Activated CD4-positive, alpha-beta T cell treated with anti-CD3 and anti-CD28 coated beads, Interleukin-2, amount 10 ng/mL, durations not matched to agents 7 days and 5 days (primary cell): ENCODE results near the gene PLEK. TPM values are rescaled to one million over a fixed set of nuclear protein-coding genes. Genes with fewer than 3 reads are reported as not detected.
A peak's percentile ranks its signal among the peaks of the same experiment; 100 is the strongest.

Source experiments
- CTCF ChIA-PET: fragments of 350-600 bp; sonication (Branson Sonifier 250); formaldehyde crosslinking; loops from one replicate; lab custom pipeline; 2021; ENCODE audit warnings: antibody characterized with exemption; lab: Charles Lee
- POLR2A ChIA-PET: fragments of 350-600 bp; sonication (Branson Sonifier 250); formaldehyde crosslinking; loops from one replicate; lab custom pipeline; 2021; ENCODE audit warnings: antibody characterized with exemption; lab: Charles Lee
- DNase-seq: peaks from one replicate; pipeline ENCODE4 v3.0.0-alpha.2; 2020
- H3K27ac Mint-ChIP-seq: one replicate; pipeline ENCODE4 v1.8.0; 2021; ENCODE audit warnings: mild to moderate bottlenecking, moderate library complexity, mixed read lengths
- H3K27me3 Mint-ChIP-seq: one replicate; pipeline ENCODE4 v1.8.0; 2021; ENCODE audit warnings: mixed read lengths
- H3K36me3 Mint-ChIP-seq: one replicate; pipeline ENCODE4 v1.8.0; 2021; ENCODE audit warnings: low read depth, mixed read lengths
- H3K4me1 Mint-ChIP-seq: one replicate; pipeline ENCODE4 v1.8.0; 2021; ENCODE audit warnings: mixed read lengths
- H3K4me3 Mint-ChIP-seq: one replicate; pipeline ENCODE4 v1.8.0; 2021; ENCODE audit warnings: mild to moderate bottlenecking, moderate library complexity, mixed read lengths
- H3K9me3 Mint-ChIP-seq: one replicate; pipeline ENCODE4 v1.8.0; 2021; ENCODE audit warnings: mixed read lengths
- total RNA-seq, 2 experiments: library from RNA; stranded (reverse); gene quantifications; one replicate each; pipeline ENCODE4 v1.2.3, GENCODE V29; 2021

The PLEK gene
- total RNA-seq, 2 experiments from 2014 or later, result 0.40 to 0.60 TPM

DNA sequence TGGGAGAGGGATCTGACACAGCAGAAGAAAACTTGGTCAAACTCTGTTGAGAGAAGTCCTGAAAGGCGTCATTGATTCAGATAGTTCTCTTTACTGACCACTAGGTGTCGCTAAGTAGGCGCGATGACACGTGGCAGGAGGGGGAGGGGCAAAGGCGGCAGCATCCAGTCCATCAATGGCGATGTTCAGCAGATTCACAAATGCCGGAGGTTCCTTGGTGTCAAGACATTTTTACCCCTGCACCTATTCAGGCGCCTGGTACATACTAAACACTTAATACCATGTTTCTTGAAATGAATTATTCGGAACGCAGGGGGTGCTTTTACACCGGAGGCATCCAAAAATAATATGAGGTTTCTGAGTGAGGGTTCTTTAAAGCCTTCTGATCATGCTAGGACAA is 3.0 kb upstream of the PLEK start:
- POLR2A ChIA-PET, result no interaction called here
- CTCF ChIA-PET, result no interaction called here

DNA sequence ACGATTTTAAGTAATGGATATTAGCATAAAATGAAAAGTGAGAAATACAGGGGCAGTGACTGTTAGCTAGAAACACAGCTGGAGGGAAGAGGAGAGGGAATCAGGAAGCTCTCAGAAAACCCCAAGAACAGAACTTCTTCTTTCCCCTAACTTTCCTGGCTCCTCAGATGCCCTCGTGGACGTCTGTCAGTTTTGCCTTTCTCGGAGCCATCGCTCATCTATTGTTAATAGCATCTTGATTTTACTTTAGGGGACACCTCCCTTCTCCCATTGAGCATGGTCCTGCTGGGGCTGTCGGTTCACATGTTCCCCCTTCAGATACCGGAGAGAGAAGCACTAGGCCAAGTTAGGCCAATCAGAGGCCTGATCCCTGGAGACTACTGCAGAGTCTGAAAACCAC is 2.3 kb upstream of the PLEK start:
- Mint-ChIP-seq H3K36me3 (no peaks in the 10 kb centered on the region), H3K27ac (no peak overlapping the region), H3K9me3 (no peaks in the 10 kb centered on the region), H3K27me3 (peaks cover 11% of the 10 kb centered on the region), H3K4me3 (no peak overlapping the region), H3K4me1 (peaks cover 18% of the 10 kb centered on the region)
- CTCF ChIA-PET, result no interaction called here
- POLR2A ChIA-PET, result no interaction called here
- no peak for DNase-seq

More for the DNA sequence above, 3.0 kb upstream of the PLEK start:
- Mint-ChIP-seq H3K9me3 (no peaks in the 10 kb centered on the region), H3K36me3 (no peaks in the 10 kb centered on the region), H3K27me3 (peaks cover 5% of the 10 kb centered on the region), H3K4me1 (peaks cover 18% of the 10 kb centered on the region), H3K4me3 (peak overlapping the region; percentile 11), H3K27ac (no peak overlapping the region)
- DNase-seq, result peak; percentile 83

DNA sequence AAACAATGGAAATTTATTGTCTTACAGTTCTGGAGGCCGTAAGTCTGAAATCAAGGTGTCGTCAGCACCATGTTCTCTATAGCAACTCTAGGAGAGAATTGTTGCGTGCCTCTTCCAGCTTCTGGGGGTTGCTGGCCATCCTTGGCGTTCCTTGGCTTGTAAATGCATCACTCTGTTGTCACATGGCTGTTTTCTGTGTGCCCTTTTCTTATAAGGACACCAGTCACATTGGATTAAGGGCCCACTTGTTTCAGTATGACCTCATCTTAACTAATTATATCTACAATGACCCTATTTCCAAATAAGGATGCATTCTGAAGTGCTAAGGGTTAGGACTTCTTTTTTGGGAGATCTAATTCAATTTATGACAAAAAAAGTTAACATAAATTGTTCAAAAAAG is 1.4 kb upstream of the PLEK start:
- Mint-ChIP-seq H3K27me3 (peaks cover 15% of the 10 kb centered on the region), H3K9me3 (no peaks in the 10 kb centered on the region), H3K4me1 (peaks cover 18% of the 10 kb centered on the region), H3K36me3 (no peaks in the 10 kb centered on the region), H3K27ac (no peak overlapping the region), H3K4me3 (no peak overlapping the region)
- no peak for DNase-seq
- ChIA-PET POLR2A (no interaction called here), CTCF (no interaction called here)

DNA sequence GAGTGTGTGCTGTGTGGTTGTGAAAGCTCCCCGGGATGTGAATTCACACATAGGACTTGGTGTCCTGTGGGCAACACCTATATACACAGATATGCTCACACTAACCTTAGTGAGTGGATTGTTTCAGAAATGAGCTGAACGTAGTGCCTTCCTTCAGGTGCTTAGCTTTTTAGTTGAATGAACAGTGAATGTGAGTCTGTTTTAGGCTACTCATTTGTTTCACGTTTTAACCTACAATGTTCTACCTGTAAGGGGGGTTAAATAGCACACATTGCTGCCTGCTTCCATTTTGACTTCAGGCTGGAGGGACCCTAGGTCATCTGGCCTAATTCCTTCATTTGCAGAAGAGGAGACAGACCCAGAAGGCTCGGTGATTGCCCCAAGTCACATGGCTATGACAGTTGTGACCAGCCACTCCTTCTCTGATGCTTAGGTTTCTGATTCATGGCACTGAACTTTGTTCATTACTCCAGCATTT is 1.0 kb downstream of the PLEK start:
- Mint-ChIP-seq H3K4me3 (no peak overlapping the region), H3K27ac (no peak overlapping the region), H3K36me3 (no peaks in the 10 kb centered on the region), H3K9me3 (no peaks in the 10 kb centered on the region), H3K27me3 (peaks cover 21% of the 10 kb centered on the region), H3K4me1 (peaks cover 19% of the 10 kb centered on the region)
- POLR2A ChIA-PET, result no interaction called here
- DNase-seq, result no peak
- CTCF ChIA-PET, result no interaction called here

DNA sequence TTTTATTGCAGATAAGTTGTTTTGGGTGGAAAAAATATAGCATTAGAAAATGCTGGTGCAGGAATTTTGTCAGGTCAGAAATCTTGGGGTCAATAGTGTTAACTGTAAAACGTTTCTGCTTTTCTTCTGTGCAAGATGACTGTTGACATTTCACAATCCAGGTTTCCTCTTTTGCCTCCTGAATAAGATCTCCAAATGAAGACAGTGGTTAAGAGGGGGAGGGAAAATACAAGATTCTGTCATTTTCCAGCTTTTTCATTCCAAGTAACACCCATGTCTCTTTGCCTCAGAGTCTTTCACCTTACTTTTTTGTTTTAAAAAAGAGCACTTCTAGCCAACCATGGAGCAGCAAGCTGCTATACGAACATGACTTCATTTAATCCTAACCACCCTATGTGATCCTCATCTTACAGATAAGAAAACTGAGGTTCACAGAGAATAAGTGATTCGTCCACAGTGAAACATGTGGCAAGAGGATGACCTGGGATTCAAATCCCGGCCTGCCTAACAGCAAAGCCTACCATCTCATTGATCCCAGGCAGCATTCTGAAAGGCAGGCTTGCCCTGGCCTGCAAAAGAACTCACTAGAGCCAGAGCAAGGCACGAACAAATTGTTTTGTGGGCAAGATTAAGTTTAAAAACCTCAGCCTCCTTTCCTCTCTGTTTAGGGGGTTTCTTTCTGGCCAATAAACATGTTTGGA is 3.0 kb downstream of the PLEK start:
- Mint-ChIP-seq H3K4me3 (no peak overlapping the region), H3K9me3 (no peaks in the 10 kb centered on the region), H3K27me3 (peaks cover 18% of the 10 kb centered on the region), H3K4me1 (peaks cover 19% of the 10 kb centered on the region), H3K27ac (no peak overlapping the region), H3K36me3 (no peaks in the 10 kb centered on the region)
- CTCF ChIA-PET, result no interaction called here
- no peak for DNase-seq
- POLR2A ChIA-PET, result no interaction called here

DNA sequence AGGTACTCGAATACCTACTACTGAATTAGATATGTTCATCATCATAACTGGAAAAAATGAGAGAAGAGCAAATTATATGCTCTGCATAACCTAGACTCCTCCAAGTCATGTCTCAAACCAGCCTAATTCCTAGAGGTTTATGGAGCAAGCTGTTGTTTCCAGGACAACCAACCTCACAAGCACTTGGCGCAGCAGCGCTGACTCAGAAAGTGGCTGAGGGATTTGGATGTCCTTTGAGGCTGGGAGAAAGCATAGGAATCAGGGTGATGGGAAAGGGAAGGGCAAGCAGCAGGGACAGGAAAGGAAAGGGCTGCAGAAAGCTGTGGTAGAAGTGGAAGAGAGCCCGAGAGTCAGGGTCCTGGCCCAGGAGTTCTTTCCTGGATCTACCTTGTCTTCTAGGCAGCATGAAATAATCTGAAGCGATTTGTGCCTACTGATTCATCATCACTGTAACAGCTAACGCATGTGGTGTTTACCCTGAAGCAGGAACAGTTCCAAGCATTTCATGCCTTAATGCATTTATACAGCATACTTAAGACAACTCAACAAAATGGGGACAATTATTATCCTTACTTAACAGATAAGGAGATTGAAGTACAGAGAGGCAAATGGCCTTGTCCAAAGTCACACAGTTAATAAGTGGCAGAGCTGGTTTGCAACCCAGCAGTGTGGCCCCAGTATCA is 3.7 kb downstream of the PLEK start:
- Mint-ChIP-seq H3K9me3 (no peaks in the 10 kb centered on the region), H3K4me1 (peaks cover 19% of the 10 kb centered on the region), H3K27me3 (peaks cover 18% of the 10 kb centered on the region), H3K4me3 (no peak overlapping the region), H3K27ac (no peak overlapping the region), H3K36me3 (no peaks in the 10 kb centered on the region)
- CTCF ChIA-PET, result no interaction called here
- POLR2A ChIA-PET, result no interaction called here
- no peak for DNase-seq

DNA sequence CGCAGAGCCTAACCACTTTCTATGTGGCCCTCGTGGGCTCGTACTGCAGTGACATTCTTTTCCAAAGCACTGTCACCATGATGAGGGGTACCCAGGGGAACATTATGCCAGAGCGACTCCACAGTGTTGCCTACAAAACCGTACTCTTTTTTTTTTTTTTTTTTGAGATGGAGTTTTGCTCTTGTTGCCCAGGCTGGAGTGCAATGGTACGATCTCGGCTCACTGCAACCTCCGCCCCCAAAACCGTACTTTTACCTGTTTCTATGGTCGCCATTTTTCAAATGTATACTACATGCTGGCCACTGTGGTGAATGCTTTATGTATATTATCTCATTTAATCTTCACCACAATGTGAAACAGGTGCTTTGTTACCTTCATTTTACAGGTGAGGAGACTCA is 4.3 kb downstream of the PLEK start:
- Mint-ChIP-seq H3K4me1 (peaks cover 19% of the 10 kb centered on the region), H3K27ac (no peak overlapping the region), H3K27me3 (peaks cover 18% of the 10 kb centered on the region), H3K9me3 (no peaks in the 10 kb centered on the region), H3K36me3 (no peaks in the 10 kb centered on the region), H3K4me3 (no peak overlapping the region)
- DNase-seq, result no peak
- POLR2A ChIA-PET, result no interaction called here
- CTCF ChIA-PET, result no interaction called here

DNA sequence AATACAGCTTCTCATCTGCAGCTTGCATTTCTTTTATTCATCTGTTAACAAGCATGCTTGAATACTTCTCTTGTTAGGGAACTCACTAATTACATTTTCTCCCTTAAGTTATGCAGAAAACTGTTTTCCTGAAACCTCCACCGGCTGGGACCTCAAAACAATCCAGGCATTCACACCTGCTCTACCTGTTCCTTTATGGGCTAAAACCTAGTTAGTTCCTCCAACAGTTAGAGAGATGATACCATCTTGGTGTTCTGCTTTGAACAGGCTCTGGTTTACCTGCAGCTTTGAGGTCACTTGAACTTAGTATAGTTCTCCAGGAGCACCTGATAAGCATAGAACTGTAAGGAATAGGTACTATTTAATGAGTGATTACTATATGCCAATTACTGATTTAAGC is 6.1 kb downstream of the PLEK start:
- Mint-ChIP-seq H3K27me3 (peaks cover 23% of the 10 kb centered on the region), H3K4me1 (peaks cover 11% of the 10 kb centered on the region), H3K4me3 (no peak overlapping the region), H3K36me3 (no peaks in the 10 kb centered on the region), H3K27ac (no peak overlapping the region), H3K9me3 (no peaks in the 10 kb centered on the region)
- CTCF ChIA-PET, result interaction anchor here (0.9 to 1.0 kb wide), 2 partner anchors 10 to 44 kb away, joined by 3 read pairs; no protein-coding TSS in a partner anchor
- POLR2A ChIA-PET, result interaction anchor here (0.6 kb wide), 1 partner anchor 32 kb away, joined by 3 read pairs; no protein-coding TSS in a partner anchor
- no peak for DNase-seq

DNA sequence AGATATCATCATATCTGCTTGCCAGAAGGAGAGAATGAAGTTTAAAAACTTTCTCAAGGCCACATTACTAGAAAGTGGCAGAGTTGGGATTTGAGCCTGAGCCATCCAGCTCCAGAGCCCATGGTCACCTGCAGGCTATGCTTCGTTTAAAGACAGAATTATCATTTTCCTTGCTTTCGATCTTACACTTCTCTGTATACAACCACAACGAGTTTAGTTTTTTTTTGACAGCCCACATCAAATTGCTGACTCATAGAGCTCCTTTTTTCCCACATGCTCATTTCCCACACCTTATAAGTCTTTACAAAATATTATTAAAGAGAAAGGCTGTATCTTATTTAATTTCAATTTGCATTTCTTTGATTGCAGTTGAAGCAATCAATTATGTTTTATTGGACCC is 6.5 kb downstream of the PLEK start:
- Mint-ChIP-seq H3K27me3 (peaks cover 23% of the 10 kb centered on the region), H3K27ac (no peak overlapping the region), H3K36me3 (no peaks in the 10 kb centered on the region), H3K9me3 (no peaks in the 10 kb centered on the region), H3K4me1 (peaks cover 11% of the 10 kb centered on the region), H3K4me3 (no peak overlapping the region)
- CTCF ChIA-PET, result interaction anchor here (0.9 to 1.0 kb wide), 2 partner anchors 10 to 43 kb away, joined by 3 read pairs; no protein-coding TSS in a partner anchor
- POLR2A ChIA-PET, result interaction anchor here (0.6 kb wide), 1 partner anchor 32 kb away, joined by 3 read pairs; no protein-coding TSS in a partner anchor
- DNase-seq, result no peak

DNA sequence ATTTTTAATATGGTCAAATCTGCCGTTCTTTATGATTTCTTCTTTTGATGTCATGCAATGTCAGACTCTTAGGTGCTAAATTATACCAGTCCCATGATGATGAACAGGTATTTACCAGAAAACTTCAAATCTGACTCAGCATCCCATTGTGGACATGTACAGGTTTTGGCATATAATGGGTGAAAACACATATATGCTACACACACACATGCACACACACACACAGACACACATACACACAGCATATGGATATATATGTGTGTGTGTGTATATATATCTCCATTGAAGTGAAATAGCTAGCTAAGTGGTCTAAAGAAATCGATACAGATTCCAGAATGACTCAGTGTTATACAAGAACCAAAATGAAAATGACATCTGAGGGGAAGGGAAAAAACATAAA is 7.4 kb downstream of the PLEK start:
- POLR2A ChIA-PET, result no interaction called here
- peaks cover 25% of the 10 kb centered on the region for H3K27me3 Mint-ChIP-seq
- no peak overlapping the region for H3K27ac Mint-ChIP-seq
- H3K9me3 Mint-ChIP-seq, result no peaks in the 10 kb centered on the region
- CTCF ChIA-PET, result interaction anchor here (0.7 kb wide), 1 partner anchor 86 kb away, joined by 3 read pairs; no protein-coding TSS in a partner anchor
- H3K36me3 Mint-ChIP-seq, result no peaks in the 10 kb centered on the region
- H3K4me3 Mint-ChIP-seq, result no peak overlapping the region
- H3K4me1 Mint-ChIP-seq, result peaks cover 11% of the 10 kb centered on the region
- DNase-seq, result no peak

DNA sequence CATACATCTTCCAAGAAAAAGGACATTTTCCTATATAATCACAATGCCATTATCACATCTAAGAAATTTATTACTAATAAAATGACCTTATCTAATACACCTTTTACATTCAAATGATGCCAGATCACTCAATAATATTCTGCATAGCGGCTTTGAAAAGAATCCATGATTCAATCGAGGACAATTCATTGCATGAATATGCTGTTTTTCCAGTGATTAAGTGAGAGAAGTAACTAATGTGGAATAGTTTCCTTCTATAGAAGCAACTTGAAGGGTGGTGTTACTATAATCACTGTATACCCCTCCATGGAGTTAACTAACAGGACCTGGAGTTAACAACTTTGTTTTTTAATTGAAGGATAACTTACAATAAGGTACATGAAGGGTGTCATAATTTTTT is 9.1 kb downstream of the PLEK start:
- H3K4me1 Mint-ChIP-seq, result peaks cover 14% of the 10 kb centered on the region
- no peaks in the 10 kb centered on the region for H3K9me3 Mint-ChIP-seq
- ChIA-PET CTCF (interaction anchor here (0.5 kb wide), 1 partner anchor 219 kb away, joined by 5 read pairs; no protein-coding TSS in a partner anchor), POLR2A (no interaction called here)
- H3K4me3 Mint-ChIP-seq, result no peak overlapping the region
- H3K27me3 Mint-ChIP-seq, result peaks cover 24% of the 10 kb centered on the region
- H3K36me3 Mint-ChIP-seq, result peaks cover 1% of the 10 kb centered on the region
- no peak for DNase-seq
- H3K27ac Mint-ChIP-seq, result no peak overlapping the region

DNA sequence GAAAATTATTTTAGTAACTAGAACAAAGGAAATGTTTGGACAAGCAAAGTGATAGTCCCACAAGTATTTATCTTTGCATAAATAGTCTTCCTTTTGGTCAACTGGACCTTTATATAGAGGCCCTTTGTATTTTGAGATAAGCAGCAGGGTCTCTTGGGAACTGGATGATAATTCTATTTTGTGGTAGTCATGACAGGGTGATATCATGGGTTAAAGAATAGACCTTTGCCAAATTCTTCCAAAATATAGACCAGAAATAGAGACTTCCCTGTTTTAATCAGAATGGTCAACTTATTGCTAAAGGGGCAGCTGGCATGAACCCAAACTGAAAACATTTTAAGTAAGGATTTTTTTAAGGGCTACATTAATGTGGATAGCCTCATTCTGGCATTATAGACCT is 10.5 kb downstream of the PLEK start:
- Mint-ChIP-seq H3K27ac (no peak overlapping the region), H3K4me1 (peaks cover 24% of the 10 kb centered on the region), H3K4me3 (no peak overlapping the region), H3K36me3 (peaks cover 1% of the 10 kb centered on the region), H3K27me3 (peaks cover 21% of the 10 kb centered on the region), H3K9me3 (no peaks in the 10 kb centered on the region)
- ChIA-PET POLR2A (no interaction called here), CTCF (no interaction called here)
- DNase-seq, result no peak

DNA sequence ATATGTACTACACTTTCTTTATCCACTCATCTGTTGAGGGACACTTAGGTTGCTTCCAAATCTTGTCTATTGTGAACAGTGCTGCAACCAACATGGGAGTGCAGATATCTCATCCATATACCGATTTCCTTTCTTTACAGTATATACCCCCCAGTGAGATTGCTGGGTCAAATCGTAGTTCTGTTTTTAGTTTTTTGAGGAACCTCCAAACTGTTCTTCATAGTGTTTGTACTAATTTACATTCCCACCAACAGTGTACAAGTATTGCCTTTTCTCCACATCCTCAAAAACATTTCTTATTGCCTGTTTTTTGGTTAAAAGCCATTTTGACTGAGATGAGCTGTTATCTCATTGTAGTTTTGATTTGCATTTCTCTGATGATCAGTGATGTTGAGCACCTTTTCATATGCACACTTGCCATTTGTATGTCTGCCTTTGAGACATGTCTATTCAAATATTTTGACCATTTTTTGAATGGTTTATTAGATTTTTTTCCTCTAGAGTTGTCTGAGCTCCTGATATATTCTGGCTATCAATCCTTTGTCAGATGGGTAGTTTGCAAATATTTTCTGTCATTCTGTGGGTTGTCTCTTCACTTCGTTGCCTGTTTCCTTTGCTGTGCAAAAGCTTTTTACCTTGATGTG is 12.2 kb downstream of the PLEK start:
- ChIA-PET CTCF (no interaction called here), POLR2A (no interaction called here)
- Mint-ChIP-seq H3K27me3 (peaks cover 21% of the 10 kb centered on the region), H3K36me3 (peaks cover 1% of the 10 kb centered on the region), H3K4me3 (no peak overlapping the region), H3K4me1 (peaks cover 17% of the 10 kb centered on the region), H3K9me3 (no peaks in the 10 kb centered on the region), H3K27ac (no peak overlapping the region)
- no peak for DNase-seq
